GM12878 (cell line): ENCODE data around the gene RGS1. TPM values are rescaled to one million over a fixed set of nuclear protein-coding genes. Genes with fewer than 3 reads are reported as not detected.

Experiments
- ATAC-seq: fragments of 200-7000 bp; cut with Tn5 transposase; 3 replicates; pipeline ENCODE4 v1.9.1; 2020; ENCODE audit warnings: mild to moderate bottlenecking, moderate library complexity
- BruUV-seq: library from RNA; stranded (reverse); fragments of 400-500 nt; replicated peaks from 2 replicates; lab custom pipeline; 2021; lab: Mats Ljungman, UMichigan
- CTCF ChIA-PET: fragments of 300-600 bp; sonication (Branson Sonifier 250); formaldehyde crosslinking; extraction: SDS; loops from one replicate; lab custom pipeline; 2021; ENCODE audit warnings: inconsistent platforms; lab: Yijun Ruan, JAX
- POLR2A ChIA-PET: fragments of 350-600 bp; formaldehyde crosslinking; extraction: SDS; loops from one replicate; lab custom pipeline; 2021; ENCODE audit warnings: inconsistent platforms; lab: Charles Lee
- RAD21 ChIA-PET: fragments of 300-600 bp; sonication (Branson Sonifier 250); formaldehyde crosslinking; loops from one replicate; lab custom pipeline; 2023; ENCODE audit warnings: antibody characterized with exemption; ENCODE audit not compliant: unreplicated experiment; lab: Charles Lee
- SMC1A ChIA-PET: fragments of 300-600 bp; sonication (Branson Sonifier 250); formaldehyde crosslinking; loops from one replicate; lab custom pipeline; 2023; ENCODE audit not compliant: unreplicated experiment, uncharacterized antibody; lab: Charles Lee
- DNase-seq: peaks from one replicate; pipeline ENCODE4 v3.0.0-alpha.2; 2011; ENCODE audit warnings: low read depth, low spot score
- FAIRE-seq: peaks from 3 replicates; lab custom pipeline; 2011; peaks lifted over from hg19 to GRCh38; lab: Jason Lieb, UNC
- H2AFZ ChIP-seq: 2 replicates; pipeline ENCODE4 v1.6.0; 2011; ENCODE audit warnings: low read depth, low read length, control low read depth; ENCODE audit not compliant: control insufficient read depth
- H3K27ac ChIP-seq: 2 replicates; pipeline ENCODE4 v1.5.1; 2011; ENCODE audit warnings: control low read depth; ENCODE audit not compliant: control insufficient read depth, insufficient read depth
- H3K27me3 ChIP-seq, 2 experiments: replicated peaks in 1 of 2; 2 replicates each; pipeline versions ENCODE4 v1.6.0 to v1.6.1; 2011; ENCODE audit warnings: low read length in 1 of 2; ENCODE audit not compliant: control insufficient read depth in 2 of 2, insufficient read depth in 2 of 2
- H3K36me3 ChIP-seq, 2 experiments: 2 replicates each; pipeline ENCODE4 v1.5.1; 2011; ENCODE audit warnings: low read length in 1 of 2; ENCODE audit not compliant: control insufficient read depth in 2 of 2, insufficient read depth in 2 of 2
- H3K4me1 ChIP-seq: 2 replicates; pipeline ENCODE4 v1.6.1; 2011; ENCODE audit warnings: mild to moderate bottlenecking, low read length, moderate library complexity, mixed read lengths; ENCODE audit not compliant: control insufficient read depth, insufficient read depth
- H3K4me2 ChIP-seq: 2 replicates; pipeline ENCODE4 v1.6.0; 2011; ENCODE audit warnings: control low read depth; ENCODE audit not compliant: control insufficient read depth, insufficient read depth
- H3K4me3 ChIP-seq: fragments of 200-600 bp; sonication (generic); 2 replicates; pipeline ENCODE4 v1.5.1; 2016
- H3K79me2 ChIP-seq: 2 replicates; pipeline ENCODE4 v1.6.0; 2011; ENCODE audit warnings: low read length; ENCODE audit not compliant: control insufficient read depth, insufficient read depth
- H3K9ac ChIP-seq: 2 replicates; pipeline ENCODE4 v1.8.0; 2011; ENCODE audit warnings: low read length, control low read depth, mixed read lengths; ENCODE audit not compliant: control insufficient read depth, insufficient read depth
- H3K9me3 ChIP-seq: replicated peaks from 3 replicates; pipeline ENCODE4 v1.5.1; 2011; ENCODE audit warnings: mild to moderate bottlenecking, low read length; ENCODE audit not compliant: control insufficient read depth, insufficient read depth
- H4K20me1 ChIP-seq: 2 replicates; pipeline ENCODE4 v1.6.0; 2011; ENCODE audit not compliant: control insufficient read depth, insufficient read depth
- BCLAF1 ChIP-seq: fragments of 450-650 bp; IDR thresholded peaks from 2 replicates; pipeline ENCODE4 v1.6.1; 2017; ENCODE audit warnings: antibody characterized with exemption, mild to moderate bottlenecking, moderate library complexity
- BRCA1 ChIP-seq: IDR thresholded peaks from 2 replicates; pipeline ENCODE4 v1.6.1; 2011; ENCODE audit warnings: low read depth, low read length, improper control_type of control experiment
- CEBPZ ChIP-seq: fragments of 150-350 bp; IDR thresholded peaks from 2 replicates; pipeline ENCODE4 v1.6.1; 2016; ENCODE audit warnings: low read depth, low read length
- E2F4 ChIP-seq: IDR thresholded peaks from 2 replicates; pipeline ENCODE4 v1.6.1; 2012; ENCODE audit warnings: low read depth, low read length, improper control_type of control experiment
- JUND ChIP-seq: IDR thresholded peaks from 2 replicates; pipeline ENCODE4 v1.6.1; 2012; ENCODE audit warnings: low read depth, mild to moderate bottlenecking, low read length, improper control_type of control experiment, moderate library complexity
- MTA3 ChIP-seq: IDR thresholded peaks from 2 replicates; pipeline ENCODE4 v1.6.1; 2012; ENCODE audit warnings: low read length, inconsistent platforms, borderline replicate concordance
- PAX8 ChIP-seq: fragments of 450-650 bp; IDR thresholded peaks from 2 replicates; pipeline ENCODE4 v1.6.1; 2017; ENCODE audit warnings: mild to moderate bottlenecking, moderate library complexity
- RUNX3 ChIP-seq: IDR thresholded peaks from 2 replicates; pipeline ENCODE4 v1.6.1; 2012; ENCODE audit warnings: low read length, inconsistent platforms
- SIN3A ChIP-seq: IDR thresholded peaks from 2 replicates; pipeline ENCODE4 v1.6.1; 2012; ENCODE audit warnings: low read depth, low read length, improper control_type of control experiment
- USF1 ChIP-seq: IDR thresholded peaks from 2 replicates; pipeline ENCODE4 v1.6.1; 2011; ENCODE audit warnings: borderline replicate concordance, low read depth, mild to moderate bottlenecking, moderate library complexity, mixed read lengths, low read length; ENCODE audit not compliant: insufficient read depth; ENCODE audit errors: extremely low read length
- ZBTB4 ChIP-seq: fragments of 450-650 bp; formaldehyde crosslinking; IDR thresholded peaks from 2 replicates; pipeline ENCODE4 v1.4.0; 2022; ENCODE audit warnings: mild to moderate bottlenecking, moderate library complexity
- WGBS: methylation state at CpG from one replicate; pipeline ENCODE4 v1.1.6; 2016; ENCODE audit warnings: low lambda C conversion rate; ENCODE audit not compliant: insufficient replicate concordance, insufficient coverage; ENCODE audit errors: missing lambda C conversion rate; 5-methylcytosine and 5-hydroxymethylcytosine counted together
- in situ Hi-C: fragments of 300-500 bp; cut with MboI; formaldehyde crosslinking; loops from 9 replicates; pipeline ENCODE4 v1.14.3; 2018; ENCODE audit warnings: mixed read lengths
- intact Hi-C: fragments of 100-400 bp; cut with micrococcal nuclease; formaldehyde crosslinking; loops from one replicate; pipeline ENCODE4 v1.14.2; 2022; ENCODE audit not compliant: unreplicated experiment
- polyA plus RNA-seq, 11 experiments: library from polyadenylated mRNA; depleted of rRNA in 4 of 11; unstranded in 6 of 11; stranded (reverse) in 5 of 11; fragments of >200 nt; fragmentation: Nextera tagmentation in 4 of 11; fragmentation: Illumina TruSeq in 1 of 11; extraction: Ambion mirVana in 4 of 11; extraction: Trizol in 1 of 11; gene quantifications; 1 replicate in 1 of 11; 2 replicates in 10 of 11; pipeline versions ENCODE4 v1.2.1 to v1.2.3, GENCODE V29; 2011 to 2016; ENCODE audit warnings: inconsistent platforms in 2 of 11, missing spikeins in 2 of 11, low read depth in 1 of 11
- total RNA-seq, 4 experiments: library from RNA; depleted of rRNA in 3 of 4; stranded (reverse); fragments of >200 nt in 3 of 4; fragmentation: Illumina TruSeq in 1 of 4; extraction: Trizol in 1 of 4; gene quantifications; 2 replicates each; pipeline versions ENCODE4 v1.2.1 to v1.2.3, GENCODE V29; 2013 to 2021

RGS1 gene
- total and polyA plus RNA-seq, 10 of the 15 experiments (the other 5 are each of a cell fraction or from before 2014, with no cell fraction given), result 20.7 to 882 (median 45.9) TPM

GRCh38 chr1:192571668-192572067 is 3.9 kb upstream of the RGS1 start:
- FAIRE-seq, result no peak
- Histone ChIP-seq H2AFZ (no peak overlapping the region), H3K9ac (no peak overlapping the region), H3K36me3 (no peaks in the 10 kb centered on the region), H4K20me1 (no peaks in the 10 kb centered on the region), H3K9me3 (peaks cover 5% of the 10 kb centered on the region; the same call in 1 of the 3 replicates), H3K4me3 (no peak overlapping the region), H3K27ac (no peak overlapping the region), H3K4me1 (peaks cover 3% of the 10 kb centered on the region; the same call in 1 of the 2 replicates), H3K79me2 (peaks cover 10% of the 10 kb centered on the region), H3K4me2 (no peak overlapping the region), H3K27me3 (no peaks in the 10 kb centered on the region)
- POLR2A ChIA-PET, result interaction anchor here (1.0 to 3.9 kb wide), 4 partner anchors 9 to 56 kb away, joined by 3 to 13 read pairs (median 6); no protein-coding TSS in a partner anchor
- DNase-seq, result no peak
- SMC1A ChIA-PET, result interaction anchor here (0.8 to 8.5 kb wide), 9 partner anchors 10 to 56 kb away, joined by 3 to 58 read pairs (median 14); no protein-coding TSS in a partner anchor
- WGBS, result 61% methylated on average over 2 of the region's 2 CpGs
- RAD21 ChIA-PET, result interaction anchor here (1.0 to 1.5 kb wide), 7 partner anchors 15 to 53 kb away, joined by 3 to 5 read pairs (median 4); no protein-coding TSS in a partner anchor
- intact Hi-C loops, result no loop called here
- ATAC-seq, result no peak
- CTCF ChIA-PET, result interaction anchor here (1.1 to 1.5 kb wide), 4 partner anchors 13 to 235 kb away, joined by 3 to 5 read pairs (median 4); no protein-coding TSS in a partner anchor
- in situ Hi-C loops, result no loop called here
- BruUV-seq, result no TSS peak
- TF ChIP-seq USF1, result no peak
- no peak for TF ChIP-seq JUND
- TF ChIP-seq E2F4, result no peak
- TF ChIP-seq BCLAF1, result no peak
- no peak for TF ChIP-seq PAX8
- no peak for TF ChIP-seq MTA3
- TF ChIP-seq SIN3A, result no peak
- no peak for TF ChIP-seq CEBPZ
- TF ChIP-seq BRCA1, result no peak
- TF ChIP-seq ZBTB4, result no peak
- no peak for TF ChIP-seq RUNX3
